Measurements from ENCODE around the gene SULT6B1. TPM values are rescaled to one million over a fixed set of nuclear protein-coding genes. Genes with fewer than 3 reads are reported as not detected.
A peak's percentile ranks its signal among the peaks of the same experiment; 100 is the strongest.

SULT6B1 gene
- polyA plus RNA-seq, 1 experiment = not detected

- CTCF ChIA-PET = no interaction called here
Measured at GRCh38 chr2:37192551-37192950, 4.1 kb upstream of the SULT6B1 start.

GRCh38 chr2:37191747-37192146 is 3.3 kb upstream of the SULT6B1 start:
- no peak for TF ChIP-seq CTCF (IDR thresholded peaks at IDR 0.05; ENCODE audit: insufficient read depth, low read depth, low read length)
- POLR2A ChIA-PET = no interaction called here
- no peaks in the 10 kb centered on the region for H3K36me3 ChIP-seq (ENCODE audit: control insufficient read depth, insufficient read depth, low read length)
- DNase-seq (ENCODE audit: low read depth) = no peak
- H3K4me3 ChIP-seq (ENCODE audit: low read depth, low read length) = no peak overlapping the region
- CTCF ChIA-PET = no interaction called here
- no peaks in the 10 kb centered on the region for H3K27me3 ChIP-seq (ENCODE audit: control insufficient read depth, insufficient read depth, low read length)

More at GRCh38 chr2:37192551-37192950, 4.1 kb upstream of the SULT6B1 start:
- POLR2A ChIA-PET = no interaction called here
- Histone ChIP-seq H3K27me3 (ENCODE audit: control insufficient read depth, insufficient read depth, low read length) (no peaks in the 10 kb centered on the region), H3K36me3 (ENCODE audit: control insufficient read depth, insufficient read depth, low read length) (no peaks in the 10 kb centered on the region), H3K4me3 (ENCODE audit: low read depth, low read length) (no peak overlapping the region)
- no peak for TF ChIP-seq CTCF (IDR thresholded peaks at IDR 0.05; ENCODE audit: insufficient read depth, low read depth, low read length)
- DNase-seq (ENCODE audit: low read depth) = no peak

GRCh38 chr2:37191253-37191652 is 2.8 kb upstream of the SULT6B1 start:
- TF ChIP-seq CTCF (IDR thresholded peaks at IDR 0.05; ENCODE audit: insufficient read depth, low read depth, low read length) = no peak
- ChIA-PET POLR2A (no interaction called here), CTCF (no interaction called here)
- Histone ChIP-seq H3K27me3 (ENCODE audit: control insufficient read depth, insufficient read depth, low read length) (no peaks in the 10 kb centered on the region), H3K4me3 (ENCODE audit: low read depth, low read length) (no peak overlapping the region), H3K36me3 (ENCODE audit: control insufficient read depth, insufficient read depth, low read length) (no peaks in the 10 kb centered on the region)
- no peak for DNase-seq (ENCODE audit: low read depth)

GRCh38 chr2:37190290-37190689 is 1.8 kb upstream of the SULT6B1 start:
- TF ChIP-seq CTCF (IDR thresholded peaks at IDR 0.05; ENCODE audit: insufficient read depth, low read depth, low read length) = no peak
- ChIA-PET CTCF (interaction anchor here (0.7 to 1.7 kb wide), 3 partner anchors 21 to 1084 kb away, joined by 3 to 5 read pairs (median 3); no protein-coding TSS in a partner anchor), POLR2A (no interaction called here)
- no peak for DNase-seq (ENCODE audit: low read depth)
- Histone ChIP-seq H3K4me3 (ENCODE audit: low read depth, low read length) (no peak overlapping the region), H3K27me3 (ENCODE audit: control insufficient read depth, insufficient read depth, low read length) (peaks cover 4% of the 10 kb centered on the region), H3K36me3 (ENCODE audit: control insufficient read depth, insufficient read depth, low read length) (no peaks in the 10 kb centered on the region)

- ChIA-PET CTCF (interaction anchor here (0.7 to 1.7 kb wide), 4 partner anchors 13 to 1085 kb away, joined by 3 to 5 read pairs (median 3); no protein-coding TSS in a partner anchor), POLR2A (no interaction called here)
- no peaks in the 10 kb centered on the region for H3K36me3 ChIP-seq (ENCODE audit: control insufficient read depth, insufficient read depth, low read length)
- peak; percentile 31 for DNase-seq (ENCODE audit: low read depth)
- peaks cover 4% of the 10 kb centered on the region for H3K27me3 ChIP-seq (ENCODE audit: control insufficient read depth, insufficient read depth, low read length)
- 0 out of 2 replicates have a peak, but pooled peaks have one; percentile 12 for TF ChIP-seq CTCF (IDR thresholded peaks at IDR 0.05; ENCODE audit: insufficient read depth, low read depth, low read length)
- H3K4me3 ChIP-seq (ENCODE audit: low read depth, low read length) = no peak overlapping the region
Measured at GRCh38 chr2:37189452-37190153, 1.1 kb upstream of the SULT6B1 start.
